Measurements from ENCODE around the gene TTLL5.

The TTLL5 gene

DNA sequence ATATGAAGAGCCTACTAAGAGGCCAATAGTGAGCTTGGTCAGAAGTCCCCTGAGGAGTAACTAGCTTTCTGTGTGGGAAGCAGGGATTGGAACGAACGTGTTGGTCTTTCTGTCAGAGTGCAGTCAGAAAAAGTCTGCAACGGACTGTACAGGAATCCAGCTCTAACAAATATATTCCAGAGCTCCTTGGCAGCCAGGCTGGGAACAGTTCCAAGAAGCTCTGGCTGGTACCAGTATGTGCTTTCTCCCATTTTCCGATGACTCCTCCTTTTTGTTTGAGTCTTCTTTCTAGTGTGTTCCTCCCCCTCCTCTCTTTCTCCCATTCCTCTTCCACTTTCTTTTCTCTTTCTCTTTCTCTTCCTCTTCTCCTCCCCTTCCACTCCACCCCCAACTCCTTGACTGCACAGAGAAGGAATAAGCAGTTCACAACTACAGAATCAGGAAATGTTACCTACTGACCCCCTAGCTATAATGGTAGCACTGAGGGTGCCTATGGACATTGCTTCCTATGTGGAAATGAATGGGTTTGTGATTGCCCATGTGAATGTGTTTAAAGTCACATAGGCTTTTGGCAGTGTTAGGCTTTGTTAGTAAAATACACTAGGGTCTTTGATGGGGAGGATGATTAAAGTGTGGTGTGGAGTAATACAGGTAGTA is 59.9 kb downstream of the TTLL5 start:
- Histone ChIP-seq H3K4me3 (ENCODE audit: low read length) (peak overlapping the region; percentile 55), H3K4me1 (ENCODE audit: control insufficient read depth, insufficient read depth, low read length) (peaks cover 32% of the 10 kb centered on the region), H3K9me3 (ENCODE audit: control insufficient read depth, low read length) (no peaks in the 10 kb centered on the region), H3K27me3 (replicated peaks; ENCODE audit: control insufficient read depth, insufficient read depth, low read length) (no peaks in the 10 kb centered on the region), H3K36me3 (ENCODE audit: control insufficient read depth, insufficient read depth, low read length, severe bottlenecking) (peaks cover 5% of the 10 kb centered on the region), H3K9ac (ENCODE audit: low read length) (peak overlapping the region; percentile 54)
- DNase-seq (ENCODE audit: low read depth), result peak; percentile 48

DNA sequence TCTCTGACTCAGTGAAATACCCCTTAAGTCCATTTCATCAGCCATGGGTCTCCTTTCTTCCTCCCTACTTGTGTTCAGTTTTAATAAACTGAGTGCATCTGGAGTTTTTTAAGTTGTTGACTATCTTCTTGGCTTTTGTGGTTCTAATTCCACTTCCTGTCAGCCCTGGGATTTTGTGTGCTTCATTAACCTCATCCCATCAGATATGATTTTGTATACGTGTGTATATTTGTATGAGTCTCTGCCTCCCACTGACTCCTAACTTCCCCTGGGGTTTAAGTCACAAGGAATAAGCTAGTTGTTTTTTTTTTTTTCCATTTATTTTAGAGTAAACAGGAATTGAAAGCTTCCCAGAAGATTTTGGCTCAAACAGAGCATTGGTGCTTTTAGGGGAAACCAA is 62.7 kb downstream of the TTLL5 start:
- H3K4me1 ChIP-seq (ENCODE audit: control insufficient read depth, insufficient read depth, low read length), result peaks cover 30% of the 10 kb centered on the region
- H3K9ac ChIP-seq (ENCODE audit: low read length), result no peak overlapping the region
- peaks cover 4% of the 10 kb centered on the region for H3K9me3 ChIP-seq (ENCODE audit: control insufficient read depth, low read length)
- no peaks in the 10 kb centered on the region for H3K27me3 ChIP-seq (replicated peaks; ENCODE audit: control insufficient read depth, insufficient read depth, low read length)
- peaks cover 4% of the 10 kb centered on the region for H3K36me3 ChIP-seq (ENCODE audit: control insufficient read depth, insufficient read depth, low read length, severe bottlenecking)
- no peak overlapping the region for H3K4me3 ChIP-seq (ENCODE audit: low read length)
- DNase-seq (ENCODE audit: low read depth), result no peak

DNA sequence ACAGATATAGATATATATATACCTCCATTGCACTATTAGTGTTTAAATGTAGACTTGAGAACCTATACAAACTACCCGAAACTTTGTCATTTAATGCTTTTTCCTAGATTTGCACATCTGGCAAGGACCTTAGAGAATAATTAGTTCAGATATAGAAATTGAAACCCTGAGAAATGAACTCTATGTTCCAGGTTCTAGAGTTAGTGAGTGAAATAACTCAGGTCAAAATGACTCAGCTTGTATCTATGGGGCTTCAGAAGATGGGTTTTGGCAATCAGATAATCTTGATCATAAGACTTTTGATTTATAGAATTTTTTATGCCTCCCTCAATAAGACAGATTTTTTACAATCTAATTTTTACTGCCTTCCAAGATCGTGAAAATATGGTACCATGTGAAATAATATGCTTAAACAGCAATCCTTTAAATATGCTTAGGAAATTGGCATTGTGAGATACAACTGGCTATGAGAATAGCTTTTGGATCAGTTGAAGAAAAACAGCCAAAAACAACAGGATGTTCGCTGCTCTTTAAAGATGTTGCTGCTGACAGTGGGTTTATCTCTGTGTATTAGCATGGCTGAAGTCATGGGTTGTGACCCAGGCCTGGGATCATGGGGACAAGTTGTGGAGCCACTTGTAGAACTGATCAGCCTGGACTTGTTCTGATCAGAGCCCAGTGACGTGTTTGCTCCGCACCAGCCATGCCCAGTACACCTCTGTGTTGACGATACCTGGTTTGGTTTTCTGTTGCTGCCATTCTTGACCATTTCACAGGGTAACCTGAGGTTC is 63.6 kb downstream of the TTLL5 start:
- peaks cover 30% of the 10 kb centered on the region for H3K4me1 ChIP-seq (ENCODE audit: control insufficient read depth, insufficient read depth, low read length)
- peaks cover 4% of the 10 kb centered on the region for H3K9me3 ChIP-seq (ENCODE audit: control insufficient read depth, low read length)
- no peak for DNase-seq (ENCODE audit: low read depth)
- H3K9ac ChIP-seq (ENCODE audit: low read length), result no peak overlapping the region
- no peak overlapping the region for H3K4me3 ChIP-seq (ENCODE audit: low read length)
- H3K27me3 ChIP-seq (replicated peaks; ENCODE audit: control insufficient read depth, insufficient read depth, low read length), result no peaks in the 10 kb centered on the region
- H3K36me3 ChIP-seq (ENCODE audit: control insufficient read depth, insufficient read depth, low read length, severe bottlenecking), result no peaks in the 10 kb centered on the region

DNA sequence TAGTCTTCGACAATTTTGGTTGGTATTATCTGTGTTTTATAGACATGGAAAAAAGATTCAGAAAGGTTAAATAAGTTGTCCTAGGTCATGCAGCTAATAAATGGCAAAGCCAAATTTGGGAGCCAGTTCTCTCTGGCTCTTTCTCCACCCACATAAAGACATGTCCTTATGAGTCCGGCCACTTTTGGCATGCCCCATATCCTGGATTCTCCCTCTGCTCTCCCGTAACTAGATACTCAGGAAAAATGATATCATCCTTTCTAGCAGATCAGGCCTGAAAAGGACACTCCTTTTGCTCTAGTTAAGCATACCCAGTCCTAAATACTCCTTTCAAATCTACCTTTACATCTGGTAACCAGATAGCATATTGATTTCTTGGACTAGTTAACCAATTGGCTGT is 64.4 kb downstream of the TTLL5 start:
- H3K9me3 ChIP-seq (ENCODE audit: control insufficient read depth, low read length), result peaks cover 4% of the 10 kb centered on the region
- no peak overlapping the region for H3K4me3 ChIP-seq (ENCODE audit: low read length)
- H3K27me3 ChIP-seq (replicated peaks; ENCODE audit: control insufficient read depth, insufficient read depth, low read length), result no peaks in the 10 kb centered on the region
- DNase-seq (ENCODE audit: low read depth), result no peak
- H3K4me1 ChIP-seq (ENCODE audit: control insufficient read depth, insufficient read depth, low read length), result peaks cover 28% of the 10 kb centered on the region
- no peaks in the 10 kb centered on the region for H3K36me3 ChIP-seq (ENCODE audit: control insufficient read depth, insufficient read depth, low read length, severe bottlenecking)
- H3K9ac ChIP-seq (ENCODE audit: low read length), result no peak overlapping the region

DNA sequence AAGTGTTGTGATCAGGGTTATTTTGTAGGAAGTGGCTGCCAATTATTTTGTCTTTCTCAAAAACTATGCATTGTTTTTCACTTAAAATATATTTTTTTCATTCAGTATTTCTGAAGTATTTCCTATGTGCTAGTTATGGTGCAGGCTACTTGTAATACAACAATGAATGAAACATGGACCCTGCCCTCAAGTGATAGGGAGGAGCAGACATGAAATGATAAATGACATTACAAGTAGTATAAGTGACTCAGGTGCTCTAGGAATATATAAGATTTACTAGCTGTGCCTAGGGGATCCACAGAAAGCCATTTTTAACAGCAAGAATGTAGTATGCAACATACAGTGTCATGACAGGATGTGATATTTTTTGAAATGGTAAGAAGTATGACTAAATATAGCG is 65.3 kb downstream of the TTLL5 start:
- H3K4me3 ChIP-seq (ENCODE audit: low read length), result no peak overlapping the region
- peaks cover 4% of the 10 kb centered on the region for H3K9me3 ChIP-seq (ENCODE audit: control insufficient read depth, low read length)
- DNase-seq (ENCODE audit: low read depth), result no peak
- H3K27me3 ChIP-seq (replicated peaks; ENCODE audit: control insufficient read depth, insufficient read depth, low read length), result no peaks in the 10 kb centered on the region
- H3K4me1 ChIP-seq (ENCODE audit: control insufficient read depth, insufficient read depth, low read length), result peaks cover 20% of the 10 kb centered on the region
- no peaks in the 10 kb centered on the region for H3K36me3 ChIP-seq (ENCODE audit: control insufficient read depth, insufficient read depth, low read length, severe bottlenecking)
- no peak overlapping the region for H3K9ac ChIP-seq (ENCODE audit: low read length)

DNA sequence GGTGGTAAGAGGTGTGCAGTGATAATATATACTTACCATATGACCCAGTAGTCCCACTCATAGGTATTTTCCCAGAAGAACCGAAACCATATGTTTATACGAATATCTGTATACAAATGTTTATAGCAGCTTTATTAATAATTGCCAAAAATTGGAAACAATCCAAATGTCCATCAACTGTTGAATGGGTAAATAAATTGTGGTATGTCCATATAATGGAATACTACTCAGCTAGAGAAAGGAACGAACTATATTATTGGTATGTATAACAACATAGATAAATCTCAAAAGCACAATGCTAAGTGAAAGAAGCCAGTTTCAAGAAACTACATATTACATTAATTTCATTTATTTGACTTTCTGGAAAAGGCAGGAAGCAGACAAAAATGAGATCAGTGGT is 66.1 kb downstream of the TTLL5 start:
- H3K4me3 ChIP-seq (ENCODE audit: low read length), result no peak overlapping the region

DNA sequence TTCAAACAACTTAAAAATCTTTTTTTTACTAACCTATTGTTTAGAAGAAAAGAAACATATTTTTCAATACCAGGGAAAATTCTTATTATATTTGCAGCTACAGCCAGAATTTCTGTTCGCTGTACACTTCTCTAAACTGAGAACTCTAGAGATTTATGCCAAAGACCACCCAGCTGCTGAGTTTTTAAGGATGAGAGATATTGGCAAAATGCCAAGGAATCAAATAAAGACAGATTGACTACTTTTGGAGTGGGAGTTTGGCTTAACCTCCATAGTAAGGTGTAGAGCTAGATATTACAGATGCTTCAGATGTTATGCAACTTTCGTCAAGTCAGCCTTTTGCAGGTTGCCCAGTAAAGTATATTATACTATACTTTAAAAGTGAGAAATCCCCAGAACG is 71.8 kb downstream of the TTLL5 start:
- Histone ChIP-seq H3K36me3 (ENCODE audit: control insufficient read depth, insufficient read depth, low read length, severe bottlenecking) (peaks cover 20% of the 10 kb centered on the region), H3K27me3 (replicated peaks; ENCODE audit: control insufficient read depth, insufficient read depth, low read length) (no peaks in the 10 kb centered on the region), H3K9me3 (ENCODE audit: control insufficient read depth, low read length) (no peaks in the 10 kb centered on the region), H3K9ac (ENCODE audit: low read length) (no peak overlapping the region), H3K4me3 (ENCODE audit: low read length) (no peak overlapping the region), H3K4me1 (ENCODE audit: control insufficient read depth, insufficient read depth, low read length) (peaks cover 12% of the 10 kb centered on the region)
- DNase-seq (ENCODE audit: low read depth), result no peak

More for the DNA sequence above, 66.1 kb downstream of the TTLL5 start:
- H3K27me3 ChIP-seq (replicated peaks; ENCODE audit: control insufficient read depth, insufficient read depth, low read length), result no peaks in the 10 kb centered on the region
- no peaks in the 10 kb centered on the region for H3K36me3 ChIP-seq (ENCODE audit: control insufficient read depth, insufficient read depth, low read length, severe bottlenecking)
- H3K9me3 ChIP-seq (ENCODE audit: control insufficient read depth, low read length), result peaks cover 4% of the 10 kb centered on the region
- peaks cover 20% of the 10 kb centered on the region for H3K4me1 ChIP-seq (ENCODE audit: control insufficient read depth, insufficient read depth, low read length)
- H3K9ac ChIP-seq (ENCODE audit: low read length), result no peak overlapping the region
- no peak for DNase-seq (ENCODE audit: low read depth)

DNA sequence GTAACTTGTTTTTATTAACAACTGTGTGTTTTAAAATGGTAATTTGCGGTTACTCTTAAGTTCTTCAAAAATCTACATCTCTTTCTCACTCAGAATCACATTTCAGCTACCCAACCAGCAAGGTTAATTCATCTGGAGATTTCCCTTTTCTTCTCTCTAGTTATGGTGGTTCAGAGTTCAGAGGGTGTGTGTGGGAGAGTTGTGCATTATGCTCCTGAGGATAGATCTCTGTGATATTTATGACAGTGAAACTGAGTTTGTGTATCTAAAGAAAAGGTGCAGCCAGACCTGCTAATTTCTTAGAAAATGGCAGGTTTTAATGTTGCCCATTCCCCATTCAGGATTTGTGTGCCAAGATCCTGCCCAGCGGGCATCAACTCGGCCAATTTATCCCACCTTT is 73.8 kb downstream of the TTLL5 start:
- H3K36me3 ChIP-seq (ENCODE audit: control insufficient read depth, insufficient read depth, low read length, severe bottlenecking), result peaks cover 20% of the 10 kb centered on the region
- no peaks in the 10 kb centered on the region for H3K9me3 ChIP-seq (ENCODE audit: control insufficient read depth, low read length)
- H3K4me1 ChIP-seq (ENCODE audit: control insufficient read depth, insufficient read depth, low read length), result peaks cover 17% of the 10 kb centered on the region
- H3K27me3 ChIP-seq (replicated peaks; ENCODE audit: control insufficient read depth, insufficient read depth, low read length), result no peaks in the 10 kb centered on the region
- no peak overlapping the region for H3K9ac ChIP-seq (ENCODE audit: low read length)
- DNase-seq (ENCODE audit: low read depth), result no peak
- no peak overlapping the region for H3K4me3 ChIP-seq (ENCODE audit: low read length)

DNA sequence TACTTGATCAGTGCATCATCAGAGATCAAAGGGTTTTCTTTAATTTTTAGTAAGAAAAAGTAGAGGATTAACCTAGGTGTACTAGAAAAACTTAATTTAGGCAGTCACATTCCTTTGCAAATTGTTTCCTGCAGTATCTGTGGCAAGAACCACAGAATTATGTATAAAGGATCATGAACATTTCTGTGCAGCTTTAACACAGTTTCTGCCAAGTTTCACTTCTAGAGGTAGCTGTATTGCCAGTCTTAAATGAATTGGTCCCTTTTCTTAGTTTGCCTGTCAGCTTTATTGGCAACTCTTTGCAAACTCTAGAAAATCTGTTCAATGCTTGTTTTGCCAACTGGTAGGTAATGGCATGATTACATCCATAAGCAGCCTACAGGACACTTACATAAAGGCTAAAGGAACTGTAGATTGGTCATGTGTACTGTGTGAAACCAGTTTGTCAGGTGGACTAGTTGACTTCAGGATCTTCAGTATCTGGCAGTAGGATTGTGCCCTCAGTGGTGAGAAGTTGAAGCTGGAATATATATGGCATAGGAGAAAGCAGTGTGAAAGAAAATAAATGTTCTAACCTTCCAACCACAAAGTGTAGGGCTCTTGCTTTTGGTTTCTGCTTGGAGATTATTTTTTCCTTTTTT is 75.9 kb downstream of the TTLL5 start:
- Histone ChIP-seq H3K9ac (ENCODE audit: low read length) (no peak overlapping the region), H3K4me3 (ENCODE audit: low read length) (no peak overlapping the region), H3K9me3 (ENCODE audit: control insufficient read depth, low read length) (no peaks in the 10 kb centered on the region), H3K27me3 (replicated peaks; ENCODE audit: control insufficient read depth, insufficient read depth, low read length) (no peaks in the 10 kb centered on the region), H3K4me1 (ENCODE audit: control insufficient read depth, insufficient read depth, low read length) (peaks cover 17% of the 10 kb centered on the region), H3K36me3 (ENCODE audit: control insufficient read depth, insufficient read depth, low read length, severe bottlenecking) (peaks cover 20% of the 10 kb centered on the region)
- DNase-seq (ENCODE audit: low read depth), result no peak

DNA sequence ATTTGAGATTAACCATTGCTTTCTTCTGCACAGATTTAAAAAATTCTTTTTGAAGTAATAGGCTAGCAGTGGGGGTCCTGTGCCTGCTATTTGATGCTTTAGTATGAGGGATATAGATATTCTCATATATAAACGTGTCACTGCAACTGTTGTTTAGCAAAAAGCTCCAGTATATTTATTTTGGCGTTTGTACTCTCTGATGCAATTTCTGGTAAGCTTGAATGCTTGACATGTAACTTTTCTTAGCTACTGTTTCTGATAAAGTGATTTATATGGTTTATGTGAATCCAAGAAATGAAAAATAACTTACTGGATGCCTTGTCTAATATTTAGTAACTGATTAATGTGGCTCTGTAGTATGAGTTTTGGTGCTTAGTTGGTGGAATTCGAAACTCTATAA is 77.1 kb downstream of the TTLL5 start:
- H3K36me3 ChIP-seq (ENCODE audit: control insufficient read depth, insufficient read depth, low read length, severe bottlenecking), result peaks cover 19% of the 10 kb centered on the region
- H3K4me3 ChIP-seq (ENCODE audit: low read length), result no peak overlapping the region
- peaks cover 17% of the 10 kb centered on the region for H3K4me1 ChIP-seq (ENCODE audit: control insufficient read depth, insufficient read depth, low read length)
- H3K27me3 ChIP-seq (replicated peaks; ENCODE audit: control insufficient read depth, insufficient read depth, low read length), result no peaks in the 10 kb centered on the region
- no peak overlapping the region for H3K9ac ChIP-seq (ENCODE audit: low read length)
- peak; percentile 65 for DNase-seq (ENCODE audit: low read depth)
- H3K9me3 ChIP-seq (ENCODE audit: control insufficient read depth, low read length), result no peaks in the 10 kb centered on the region

DNA sequence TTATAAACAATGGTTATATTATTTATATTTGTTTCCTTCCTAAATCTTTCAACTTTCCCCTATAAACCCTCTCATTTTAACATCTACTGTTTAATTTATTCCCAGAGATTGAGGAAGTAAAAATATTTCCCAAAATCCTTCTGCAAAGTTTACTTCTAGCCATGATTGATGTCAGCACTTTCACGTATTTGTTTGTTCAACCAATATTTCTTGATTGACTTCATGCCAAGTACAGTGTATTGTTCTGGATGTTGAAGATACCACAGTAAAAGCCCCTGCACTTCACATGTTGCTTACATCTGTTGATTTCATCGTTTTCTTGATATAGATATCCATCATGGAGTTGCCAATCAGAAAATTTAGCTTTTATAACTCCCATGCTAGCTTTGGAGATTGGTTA is 81.8 kb downstream of the TTLL5 start:
- Histone ChIP-seq H3K36me3 (ENCODE audit: control insufficient read depth, insufficient read depth, low read length, severe bottlenecking) (peaks cover 46% of the 10 kb centered on the region), H3K27me3 (replicated peaks; ENCODE audit: control insufficient read depth, insufficient read depth, low read length) (no peaks in the 10 kb centered on the region), H3K9me3 (ENCODE audit: control insufficient read depth, low read length) (peaks cover 8% of the 10 kb centered on the region), H3K9ac (ENCODE audit: low read length) (no peak overlapping the region), H3K4me3 (ENCODE audit: low read length) (no peak overlapping the region), H3K4me1 (ENCODE audit: control insufficient read depth, insufficient read depth, low read length) (peaks cover 5% of the 10 kb centered on the region)
- no peak for DNase-seq (ENCODE audit: low read depth)
